Ascending aorta (tissue), 2 donors: ENCODE data around the gene EIF4G2. TPM values are rescaled to one million over a fixed set of nuclear protein-coding genes. Genes with fewer than 3 reads are reported as not detected.

Experiments used
- DNase-seq, 2 donors: peaks; one replicate each; pipeline ENCODE4 v3.0.0-alpha.2; 2019; ENCODE audit warnings: low spot score in 2 of 2
- H3K27ac ChIP-seq, 2 donors: fragments of 200-600 bp; sonication (generic); one replicate each; pipeline ENCODE4 v1.5.1; 2016 to 2017; ENCODE audit warnings: mild to moderate bottlenecking in 1 of 2
- H3K27me3 ChIP-seq: fragments of 200-600 bp; sonication (generic); one replicate; pipeline ENCODE4 v1.5.1; 2017
- H3K36me3 ChIP-seq, 2 donors: fragments of 200-600 bp; sonication (generic); one replicate each; pipeline ENCODE4 v1.5.1; 2016
- H3K4me1 ChIP-seq, 2 donors: fragments of 200-600 bp; sonication (generic); one replicate each; pipeline ENCODE4 v1.5.1; 2016 to 2017; ENCODE audit warnings: mild to moderate bottlenecking in 1 of 2
- H3K4me3 ChIP-seq, 2 donors: fragments of 200-600 bp; sonication (generic); one replicate each; pipeline ENCODE4 v1.5.1; 2016 to 2017; ENCODE audit warnings: mild to moderate bottlenecking in 1 of 2
- H3K9me3 ChIP-seq, 2 donors: fragments of 200-600 bp; sonication (generic); one replicate each; pipeline ENCODE4 v1.5.1; 2016
- CTCF ChIP-seq, 3 experiments: fragments of 200-600 bp in 2 of 3; fragments of 450-650 bp in 1 of 3; sonication (generic) in 2 of 3; IDR thresholded peaks; one replicate each; pipeline ENCODE4 v1.5.1; 2016 to 2019; ENCODE audit warnings: antibody characterized with exemption in 3 of 3, mild to moderate bottlenecking in 1 of 3, moderate library complexity in 1 of 3
- intact Hi-C: fragments of 100-400 bp; cut with DNase I; formaldehyde crosslinking; loops from one replicate; pipeline ENCODE4 v1.15.1; 2023
- total RNA-seq: library from RNA; depleted of rRNA; stranded (reverse); fragments of >200 nt; gene quantifications from one replicate; pipeline ENCODE4 v1.1.0, GENCODE V29; 2016

The EIF4G2 gene
- total RNA-seq, 1 donor from 2014 or later: 311 TPM

- intact Hi-C loops: no loop called here
- Histone ChIP-seq H3K4me3 (no peak overlapping the region), H3K36me3 (peaks cover 72 to 87% of the 10 kb centered on the region in 2 donors), H3K27ac (no peak overlapping the region), H3K9me3 (no peaks in the 10 kb centered on the region), H3K27me3 (no peaks in the 10 kb centered on the region), H3K4me1 (no peaks in the 10 kb centered on the region)
- TF ChIP-seq CTCF (IDR thresholded peaks at IDR 0.05): no peak
- DNase-seq: no peak
These were observed 46.5 kb downstream of the EIF4G2 start for GRCh38 chr11:10762185-10762584.

DNA sequence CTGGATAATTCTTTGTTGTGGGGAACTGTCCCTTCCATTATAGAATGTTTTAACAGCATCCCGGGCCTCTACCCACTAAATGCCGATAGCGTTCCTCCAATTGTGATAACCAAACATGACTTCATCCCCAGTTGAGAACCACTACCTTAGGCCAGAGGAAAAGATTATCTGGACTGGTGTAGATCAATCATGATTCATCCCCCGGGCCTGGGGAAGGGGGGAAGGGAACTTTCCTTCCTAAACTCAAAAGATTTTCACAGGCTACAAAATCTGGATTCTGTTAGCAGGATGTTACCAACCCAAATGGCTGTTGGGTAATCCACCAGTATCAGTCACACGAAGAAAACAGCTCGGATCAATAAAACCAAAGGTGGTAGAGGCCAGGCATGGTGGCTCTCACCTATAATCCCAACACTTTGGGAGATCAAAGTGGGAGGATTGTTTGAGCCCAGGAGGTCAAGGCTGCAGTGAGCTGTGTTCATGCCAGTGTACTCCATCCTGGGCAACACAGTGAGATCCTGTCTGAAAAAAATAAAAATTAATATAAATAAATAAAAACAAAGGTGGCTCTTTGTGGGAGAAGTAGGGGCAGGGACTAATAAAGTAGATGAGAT, 47.5 kb downstream of the EIF4G2 start:
- Histone ChIP-seq H3K9me3 (no peaks in the 10 kb centered on the region), H3K4me1 (no peaks in the 10 kb centered on the region), H3K4me3 (no peak overlapping the region), H3K27ac (no peak overlapping the region), H3K36me3 (peaks cover 74 to 95% of the 10 kb centered on the region in 2 donors), H3K27me3 (no peaks in the 10 kb centered on the region)
- TF ChIP-seq CTCF (IDR thresholded peaks at IDR 0.05): no peak
- intact Hi-C loops: no loop called here
- DNase-seq: no peak

- TF ChIP-seq CTCF (IDR thresholded peaks at IDR 0.05): no peak
- Histone ChIP-seq H3K36me3 (peaks cover 66 to 91% of the 10 kb centered on the region in 2 donors), H3K9me3 (no peaks in the 10 kb centered on the region), H3K4me3 (no peak overlapping the region), H3K27ac (no peak overlapping the region), H3K27me3 (no peaks in the 10 kb centered on the region), H3K4me1 (no peaks in the 10 kb centered on the region)
- DNase-seq: no peak
- intact Hi-C loops: no loop called here
These were observed 49.8 kb downstream of the EIF4G2 start for GRCh38 chr11:10758957-10759356.

DNA sequence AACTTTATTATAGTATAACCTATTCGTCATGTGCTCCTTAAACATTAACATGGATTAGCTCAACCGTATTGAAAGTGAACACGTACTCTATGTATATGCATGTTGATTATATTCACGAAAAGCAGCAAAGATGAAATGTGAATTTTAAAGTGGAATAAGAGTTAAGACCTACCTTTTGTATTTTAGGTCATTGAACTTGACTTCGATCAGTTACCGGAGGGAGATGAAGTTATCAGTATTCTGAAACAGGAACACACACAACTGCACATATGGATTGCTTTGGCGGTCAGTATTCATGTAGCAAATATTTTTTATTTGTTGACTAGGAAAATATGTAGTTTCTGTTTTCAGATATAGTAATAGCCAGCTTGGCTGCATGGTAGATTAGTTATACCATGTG, 56.2 kb downstream of the EIF4G2 start:
- Histone ChIP-seq H3K4me3 (peak overlapping the region in 1 of 2 donors; percentile 91), H3K27ac (no peak overlapping the region), H3K36me3 (peaks cover 21 to 32% of the 10 kb centered on the region in 2 donors), H3K9me3 (no peaks in the 10 kb centered on the region), H3K27me3 (no peaks in the 10 kb centered on the region), H3K4me1 (peaks cover 0 to 11% of the 10 kb centered on the region in 2 donors)
- intact Hi-C loops: no loop called here
- no peak for DNase-seq
- no peak for TF ChIP-seq CTCF (IDR thresholded peaks at IDR 0.05)

DNA sequence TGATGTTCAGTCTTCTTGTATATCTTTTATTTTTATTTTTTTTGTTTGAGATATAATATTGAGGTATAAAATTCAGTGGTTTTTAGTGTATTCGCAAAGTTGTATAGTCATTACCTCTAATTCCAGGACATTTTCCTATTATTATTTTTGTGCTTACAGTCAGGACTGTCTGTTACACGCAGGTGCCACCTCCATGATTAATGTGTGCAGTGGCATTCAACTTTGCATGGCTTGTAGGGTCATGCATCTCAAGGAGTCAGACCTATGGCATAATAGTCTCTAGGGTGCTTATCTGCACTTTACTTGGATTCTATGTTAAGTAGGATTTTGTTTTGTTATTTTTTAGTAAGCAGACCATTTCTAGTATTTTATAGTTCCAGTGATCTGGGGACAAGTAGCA, 56.7 kb downstream of the EIF4G2 start:
- TF ChIP-seq CTCF (IDR thresholded peaks at IDR 0.05): no peak
- H3K27ac ChIP-seq: peak overlapping the region in 1 of 2 donors; percentile 96

DNA sequence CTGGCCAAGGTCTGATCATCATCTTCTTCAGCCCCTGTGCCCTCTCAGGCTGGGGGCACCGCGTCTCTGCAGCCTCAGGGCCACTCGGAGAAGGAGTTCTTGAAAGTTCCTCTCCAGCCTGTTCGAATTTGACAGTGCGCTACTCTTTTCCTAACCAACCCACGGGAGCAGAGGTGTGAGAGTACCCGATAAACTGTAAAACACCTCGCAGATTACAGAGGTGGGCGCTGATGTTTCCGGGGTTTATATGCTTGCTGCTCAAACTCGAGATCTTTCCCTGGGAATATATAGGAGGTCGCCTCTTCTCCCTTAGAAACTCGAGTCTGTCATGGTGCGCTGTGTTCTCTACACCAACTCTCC, 57.2 kb downstream of the EIF4G2 start:
- no peaks in the 10 kb centered on the region for H3K27me3 ChIP-seq
- H3K4me1 ChIP-seq: peaks cover 0 to 11% of the 10 kb centered on the region in 2 donors
- H3K27ac ChIP-seq: peak overlapping the region; percentile 90 to 96
- H3K4me3 ChIP-seq: peak overlapping the region; percentile 83 to 91
- no peaks in the 10 kb centered on the region for H3K9me3 ChIP-seq
- no peak for DNase-seq
- H3K36me3 ChIP-seq: peaks cover 12 to 22% of the 10 kb centered on the region in 2 donors
- intact Hi-C loops: no loop called here
- TF ChIP-seq CTCF (IDR thresholded peaks at IDR 0.05): no peak

More for the DNA sequence above, 56.7 kb downstream of the EIF4G2 start:
- Histone ChIP-seq H3K36me3 (peaks cover 17 to 27% of the 10 kb centered on the region in 2 donors), H3K27me3 (no peaks in the 10 kb centered on the region), H3K4me1 (peaks cover 0 to 11% of the 10 kb centered on the region in 2 donors), H3K9me3 (no peaks in the 10 kb centered on the region), H3K4me3 (peak overlapping the region; percentile 83 to 91)
- intact Hi-C loops: no loop called here
- no peak for DNase-seq
